Stomach smooth muscle (tissue), 2 donors: ENCODE data around the gene REXO1.
"Not testable (repeated sequence)": the region's sequence is repeated elsewhere in the genome, so short reads cannot be mapped to it uniquely, and the experiment has no call there.

ENCODE experiments used
- H3K27ac ChIP-seq: one replicate; pipeline ENCODE4 v1.7.0; 2013; ENCODE audit warnings: mild to moderate bottlenecking, low read length, inconsistent platforms
- H3K27me3 ChIP-seq, 2 donors: one replicate each; pipeline ENCODE4 v1.7.0; 2013; ENCODE audit warnings: low read length in 2 of 2; ENCODE audit not compliant: insufficient read depth in 2 of 2, control insufficient read depth in 1 of 2
- H3K36me3 ChIP-seq, 2 donors: one replicate each; pipeline ENCODE4 v1.7.0; 2013; ENCODE audit warnings: low read length in 2 of 2; ENCODE audit not compliant: control insufficient read depth in 2 of 2, insufficient read depth in 2 of 2
- H3K4me1 ChIP-seq: one replicate; pipeline ENCODE4 v1.7.0; 2013; ENCODE audit warnings: low read length; ENCODE audit not compliant: control insufficient read depth, insufficient read depth
- H3K4me3 ChIP-seq, 2 donors: one replicate each; pipeline ENCODE4 v1.7.0; 2013; ENCODE audit warnings: low read length in 2 of 2
- H3K9ac ChIP-seq, 2 donors: one replicate each; pipeline ENCODE4 v1.7.0; 2013; ENCODE audit warnings: low read length in 2 of 2, mild to moderate bottlenecking in 1 of 2
- H3K9me3 ChIP-seq, 2 donors: one replicate each; pipeline ENCODE4 v1.7.0; 2013; ENCODE audit warnings: low read length in 2 of 2; ENCODE audit not compliant: control insufficient read depth in 2 of 2
- donor health status: healthy.
- donor health status: Pancreatic carcinoma.

Gene REXO1

GRCh38 chr19:1882786-1883692 lies 34.8 kb upstream of the REXO1 start:
- peak overlapping the region; percentile 82 to 83 for H3K9ac ChIP-seq
- H3K27ac ChIP-seq = no peak overlapping the region
- H3K4me3 ChIP-seq = peak overlapping the region; percentile 40 to 92
- peaks cover 0 to 2% of the 10 kb centered on the region in 2 donors for H3K36me3 ChIP-seq
- no peaks in the 10 kb centered on the region for H3K27me3 ChIP-seq
- peaks cover 34% of the 10 kb centered on the region for H3K4me1 ChIP-seq
- H3K9me3 ChIP-seq = no peaks in the 10 kb centered on the region

- Histone ChIP-seq H3K9ac (no peak overlapping the region), H3K27ac (no peak overlapping the region), H3K4me3 (peak overlapping the region in 1 of 2 donors; percentile 15), H3K4me1 (peaks cover 34% of the 10 kb centered on the region), H3K27me3 (no peaks in the 10 kb centered on the region), H3K9me3 (no peaks in the 10 kb centered on the region), H3K36me3 (peaks cover 0 to 2% of the 10 kb centered on the region in 2 donors)
Measured at GRCh38 chr19:1882089-1882785, 34.0 kb upstream of the REXO1 start.

- H3K4me3 ChIP-seq, H3K9ac ChIP-seq, H3K36me3 ChIP-seq, H3K9me3 ChIP-seq, H3K27me3 ChIP-seq, H3K27ac ChIP-seq: not testable (repeated sequence)
- peaks cover 36% of the 10 kb centered on the region for H3K4me1 ChIP-seq
Measured at GRCh38 chr19:1881393-1882088, 33.3 kb upstream of the REXO1 start.

- Histone ChIP-seq H3K9me3 (no peaks in the 10 kb centered on the region), H3K36me3 (peaks cover 0 to 2% of the 10 kb centered on the region in 2 donors), H3K9ac (no peak overlapping the region), H3K4me3 (no peak overlapping the region), H3K4me1 (peaks cover 43% of the 10 kb centered on the region), H3K27me3 (no peaks in the 10 kb centered on the region), H3K27ac (no peak overlapping the region)
Measured at GRCh38 chr19:1880611-1881392, 32.5 kb upstream of the REXO1 start.

GRCh38 chr19:1879982-1880381 lies 31.7 kb upstream of the REXO1 start:
- peaks cover 51% of the 10 kb centered on the region for H3K4me1 ChIP-seq
- H3K9ac ChIP-seq = not testable (repeated sequence)

GRCh38 chr19:1878583-1878982 lies 30.3 kb upstream of the REXO1 start:
- peaks cover 47% of the 10 kb centered on the region for H3K4me1 ChIP-seq
- H3K27ac ChIP-seq = not testable (repeated sequence)

More at GRCh38 chr19:1879982-1880381, 31.7 kb upstream of the REXO1 start:
- H3K4me3 ChIP-seq, H3K36me3 ChIP-seq, H3K9me3 ChIP-seq, H3K27ac ChIP-seq, H3K27me3 ChIP-seq: not testable (repeated sequence)

GRCh38 chr19:1877280-1877660 lies 29.0 kb upstream of the REXO1 start:
- H3K27ac ChIP-seq, H3K9ac ChIP-seq, H3K36me3 ChIP-seq, H3K4me3 ChIP-seq, H3K9me3 ChIP-seq, H3K27me3 ChIP-seq: not testable (repeated sequence)
- peaks cover 47% of the 10 kb centered on the region for H3K4me1 ChIP-seq

More at GRCh38 chr19:1878583-1878982, 30.3 kb upstream of the REXO1 start:
- H3K27me3 ChIP-seq, H3K36me3 ChIP-seq, H3K4me3 ChIP-seq, H3K9me3 ChIP-seq, H3K9ac ChIP-seq: not testable (repeated sequence)

GRCh38 chr19:1876496-1877279 lies 28.4 kb upstream of the REXO1 start:
- not testable (repeated sequence) for H3K27me3 ChIP-seq, H3K9me3 ChIP-seq, H3K36me3 ChIP-seq
- peak overlapping the region; percentile 74 to 80 for H3K9ac ChIP-seq
- peak overlapping the region; percentile 79 to 95 for H3K4me3 ChIP-seq
- H3K4me1 ChIP-seq = peaks cover 43% of the 10 kb centered on the region
- peak overlapping the region; percentile 84 for H3K27ac ChIP-seq

GRCh38 chr19:1875646-1876495 lies 27.6 kb upstream of the REXO1 start:
- peaks cover 0 to 2% of the 10 kb centered on the region in 2 donors for H3K36me3 ChIP-seq
- H3K9me3 ChIP-seq = no peaks in the 10 kb centered on the region

More at GRCh38 chr19:1875646-1876495, 27.6 kb upstream of the REXO1 start:
- peak overlapping the region; percentile 74 to 84 for H3K9ac ChIP-seq
- H3K4me3 ChIP-seq = peak overlapping the region; percentile 79 to 95
- peak overlapping the region; percentile 84 for H3K27ac ChIP-seq
- peaks cover 43% of the 10 kb centered on the region for H3K4me1 ChIP-seq
- H3K27me3 ChIP-seq = no peaks in the 10 kb centered on the region
